Measurements from ENCODE around the gene NUP210.

Gene NUP210

DNA sequence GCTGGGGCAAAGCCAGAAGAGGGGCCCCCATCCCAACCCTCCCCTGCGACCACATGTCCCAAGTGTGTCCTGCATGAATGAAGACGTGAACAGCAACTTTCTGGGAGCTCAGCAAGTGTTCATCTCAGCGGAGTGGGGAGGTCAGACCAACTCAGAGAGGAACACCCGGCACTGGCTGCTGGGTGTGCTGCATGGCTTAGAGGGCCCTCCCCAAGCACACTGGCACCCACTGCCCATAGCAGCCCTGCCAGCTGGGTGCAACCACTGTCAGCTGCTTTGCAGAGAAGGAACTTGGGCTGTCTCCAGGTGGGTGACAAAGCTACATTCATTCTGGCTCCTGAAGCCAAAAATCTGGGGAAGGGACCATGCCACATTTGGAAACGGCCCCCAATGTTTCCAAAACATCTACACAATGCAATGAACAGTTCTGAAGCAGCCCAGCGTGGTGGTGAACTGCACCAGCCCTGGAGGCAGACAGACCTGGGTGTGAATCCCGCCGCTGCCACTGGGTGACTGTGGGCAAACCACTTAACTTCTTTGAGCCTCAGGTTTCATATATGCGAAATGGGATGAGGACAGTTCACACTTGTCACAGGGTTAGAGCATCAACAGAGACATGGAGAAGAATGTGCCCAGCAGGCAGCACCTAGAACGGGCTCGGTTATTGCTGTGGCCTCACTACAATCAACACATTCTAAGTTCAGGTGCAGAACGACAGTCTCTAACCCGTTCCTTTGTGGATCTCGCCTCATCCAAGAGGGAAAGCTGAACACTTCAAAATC lies 145.4 kb downstream of the NUP210 start:
- no peak for DNase-seq
- no peak for ATAC-seq

DNA sequence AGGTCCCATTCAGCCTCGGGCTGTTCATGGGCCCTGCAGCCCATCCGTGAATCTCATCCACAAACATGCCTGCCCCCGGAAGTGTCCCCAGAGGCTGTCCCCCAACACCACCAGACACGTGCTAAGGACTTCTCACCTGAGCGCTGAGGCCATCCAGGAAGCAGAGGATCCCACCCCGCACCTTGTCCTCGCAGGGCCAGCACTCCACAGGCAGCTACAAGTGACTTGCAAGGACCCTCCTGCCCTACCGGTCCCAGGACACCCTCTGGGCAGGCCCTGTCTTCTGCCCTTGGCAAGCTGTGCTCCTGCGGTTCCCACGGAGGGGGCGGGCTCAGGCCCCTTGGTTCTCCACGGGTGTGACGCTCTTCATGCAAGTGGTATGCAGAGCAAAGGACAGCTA lies 146.0 kb downstream of the NUP210 start:
- ATAC-seq (no peak), DNase-seq (no peak)

DNA sequence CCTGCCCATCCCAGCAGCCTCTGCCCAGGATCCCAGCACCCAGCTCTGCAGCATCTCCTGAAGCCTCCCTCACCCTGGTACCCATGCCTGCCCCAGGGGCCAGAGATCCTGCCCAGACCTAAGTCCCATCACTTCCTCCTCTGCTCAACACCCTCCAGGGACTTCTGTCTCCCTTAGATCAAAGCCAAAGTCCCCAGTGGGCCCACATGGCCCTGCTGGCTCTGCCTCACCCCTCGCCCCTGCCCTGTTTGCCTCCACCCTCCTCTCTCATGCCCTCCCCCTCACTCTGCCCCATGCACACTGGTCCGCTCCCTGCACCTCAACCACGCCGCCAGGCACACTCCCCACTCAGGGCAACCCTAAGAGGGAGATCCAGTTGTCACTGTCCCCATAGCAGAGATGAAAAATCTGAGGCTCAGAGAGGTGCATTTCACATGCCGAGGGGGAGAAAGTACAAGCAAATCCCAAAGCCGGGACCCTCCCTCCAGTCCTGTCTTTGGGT lies 146.5 kb downstream of the NUP210 start:
- DNase-seq = no peak
- ATAC-seq = no peak

DNA sequence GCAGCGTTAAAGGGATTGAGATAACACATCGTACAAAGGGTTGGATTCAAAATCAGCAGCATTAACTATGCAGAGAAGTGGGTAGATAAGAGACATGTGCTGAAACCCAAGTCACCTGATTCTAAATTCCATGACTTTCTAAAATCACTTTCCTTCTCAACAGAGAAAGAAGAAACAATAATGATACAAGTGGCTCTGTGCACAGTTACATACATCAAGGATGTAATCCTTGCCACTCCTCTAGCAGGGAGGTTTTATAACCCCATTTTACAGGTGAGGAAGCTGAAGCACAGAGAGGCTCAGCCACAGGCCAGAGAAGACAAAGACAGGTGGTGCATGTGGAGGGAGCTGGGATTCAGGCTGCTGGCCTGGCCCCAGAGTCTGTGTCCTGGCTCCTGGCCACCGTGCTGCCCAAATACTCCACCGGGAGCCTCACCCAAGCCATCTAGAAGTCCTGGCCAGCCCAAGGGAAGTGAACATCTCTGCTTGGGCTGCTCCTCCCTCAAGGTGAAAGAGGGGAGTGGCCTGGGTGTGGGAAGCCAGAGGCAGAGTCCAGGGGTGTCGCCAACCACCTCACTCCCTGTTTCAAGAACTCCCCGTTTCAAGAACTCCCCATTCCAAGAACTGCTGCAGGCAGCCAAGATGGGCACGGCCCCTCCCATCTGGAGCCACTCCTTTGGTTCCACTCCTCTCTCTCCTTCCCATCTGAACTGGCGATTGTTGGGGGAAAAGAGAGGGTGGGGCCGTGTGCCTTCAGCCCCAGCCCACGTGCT lies 147.1 kb downstream of the NUP210 start:
- ATAC-seq = no peak
- DNase-seq = no peak

DNA sequence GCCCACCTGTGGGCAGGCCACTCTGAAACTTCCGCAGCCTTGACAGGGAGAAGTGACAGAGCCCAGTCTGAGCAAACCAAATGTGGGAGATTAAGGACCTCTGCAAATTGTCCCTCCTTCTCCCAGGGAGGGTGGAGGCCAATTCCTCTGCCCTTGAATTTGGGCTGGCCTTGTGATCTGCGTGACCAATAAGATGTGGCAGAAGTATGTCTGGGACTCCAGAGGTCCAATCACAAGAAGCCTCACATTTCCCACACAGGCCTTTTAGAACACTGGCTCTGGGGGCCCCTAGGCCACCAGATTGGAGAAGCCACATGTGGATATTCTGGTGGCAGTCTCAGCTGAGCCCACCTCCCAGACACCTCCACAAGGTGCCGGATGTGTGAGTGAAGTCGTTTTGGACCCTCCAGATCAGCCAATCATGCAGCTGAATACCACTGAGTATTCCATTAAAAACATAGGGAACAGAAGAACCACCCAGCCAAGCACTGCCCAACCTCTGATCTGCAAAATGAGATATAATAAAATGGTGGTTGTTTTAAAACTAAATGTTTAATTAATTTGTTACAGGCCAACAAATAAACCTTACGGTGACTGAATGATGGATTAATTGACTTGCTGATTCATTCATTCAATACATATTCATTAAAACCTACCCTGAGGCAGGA lies 150.3 kb downstream of the NUP210 start:
- DNase-seq (no peak), ATAC-seq (no peak)

DNA sequence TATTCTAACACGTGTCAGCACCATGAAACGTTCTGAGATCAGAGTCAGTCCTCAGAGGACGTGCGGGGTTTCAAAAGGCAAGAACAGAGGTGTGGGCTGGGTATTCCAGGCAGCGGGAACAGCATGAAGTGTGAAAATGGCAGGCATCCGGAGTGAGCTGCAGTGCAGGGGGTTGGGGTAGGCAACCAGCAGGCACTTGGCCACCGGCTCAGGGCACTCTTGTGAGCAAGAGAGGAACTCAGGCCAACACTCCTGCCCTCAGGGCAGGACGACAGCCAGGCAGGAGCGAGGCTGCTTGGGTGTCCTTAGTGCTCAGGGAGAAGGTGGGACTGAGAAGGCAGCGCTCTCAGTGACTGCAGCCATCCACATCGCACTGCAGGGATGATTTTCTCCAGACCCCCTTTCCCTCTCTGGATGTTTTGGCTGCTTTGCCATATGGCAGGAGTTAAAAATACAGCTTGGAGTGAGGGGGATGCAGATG lies 151.1 kb downstream of the NUP210 start:
- ATAC-seq (no peak), DNase-seq (no peak)

DNA sequence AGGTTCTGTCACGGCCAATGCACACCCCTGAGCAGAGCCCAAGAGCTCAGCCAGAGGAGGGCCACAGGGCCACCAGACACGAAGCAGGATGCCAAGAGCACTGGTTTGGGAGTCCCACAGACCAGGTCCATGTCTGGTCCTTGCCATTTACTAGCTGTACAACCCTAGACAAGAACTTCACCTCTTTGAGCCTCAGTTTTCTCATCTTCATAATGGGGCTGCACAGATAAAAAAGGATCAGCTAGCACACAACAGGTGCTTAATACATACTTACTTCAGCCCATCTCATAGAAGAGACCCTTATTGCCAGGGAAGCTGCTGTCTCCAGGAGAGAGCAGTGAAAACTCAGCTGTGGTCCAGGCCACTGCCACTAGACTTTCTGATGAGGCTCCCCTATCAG lies 152.0 kb downstream of the NUP210 start:
- ATAC-seq = no peak
- DNase-seq = no peak

- DNase-seq (no peak), ATAC-seq (no peak)
Observed at GRCh38 chr3:13266651-13267362, 153.3 kb downstream of the NUP210 start.

Measured in stimulated activated naive CD8-positive, alpha-beta T cell treated with anti-CD3 and anti-CD28 coated beads, Interleukin-15, Interleukin-2, amounts not matched to agents 100 U/mL and 50 U/mL, for 24 hours (primary cell).